VCaP (cell line): Measurements from ENCODE around the gene TRMT44.

Experiments
- H3K27ac ChIP-seq: fragments of 450-650 bp; 2 replicates; pipeline ENCODE4 v1.5.1; 2017
- CTCF ChIP-seq: fragments of 450-650 bp; conservative IDR thresholded peaks from 2 replicates; pipeline ENCODE4 v1.5.1; 2017; ENCODE audit warnings: mild to moderate bottlenecking, moderate library complexity

TRMT44 gene

GRCh38 chr4:8516996-8517550 is 76.5 kb downstream of the TRMT44 start:
- no peak for TF ChIP-seq CTCF
- H3K27ac ChIP-seq, result no peak overlapping the region

GRCh38 chr4:8517946-8518345 is 77.4 kb downstream of the TRMT44 start:
- H3K27ac ChIP-seq, result no peak overlapping the region

GRCh38 chr4:8522160-8523120 is 81.9 kb downstream of the TRMT44 start:
- TF ChIP-seq CTCF, result no peak

More at GRCh38 chr4:8517946-8518345, 77.4 kb downstream of the TRMT44 start:
- no peak for TF ChIP-seq CTCF

GRCh38 chr4:8523175-8523574 is 82.6 kb downstream of the TRMT44 start:
- no peak for TF ChIP-seq CTCF
- no peak overlapping the region for H3K27ac ChIP-seq

More at GRCh38 chr4:8522160-8523120, 81.9 kb downstream of the TRMT44 start:
- no peak overlapping the region for H3K27ac ChIP-seq

GRCh38 chr4:8523766-8524165 is 83.2 kb downstream of the TRMT44 start:
- no peak for TF ChIP-seq CTCF

GRCh38 chr4:8524595-8525382 is 84.2 kb downstream of the TRMT44 start:
- no peak for TF ChIP-seq CTCF
- no peak overlapping the region for H3K27ac ChIP-seq

More at GRCh38 chr4:8523766-8524165, 83.2 kb downstream of the TRMT44 start:
- no peak overlapping the region for H3K27ac ChIP-seq
